SU-DHL-6 (cell line): ENCODE measurements around the gene RUBCN.
"Not testable (repeated sequence)": the region's sequence is repeated elsewhere in the genome, so short reads cannot be mapped to it uniquely, and the experiment has no call there.

Experiments
- H2AFZ ChIP-seq: fragments of 200-600 bp; sonication (generic); 2 replicates; pipeline ENCODE4 v1.6.1; 2014; ENCODE audit warnings: low read depth, mild to moderate bottlenecking, moderate library complexity, mixed read lengths, antibody characterized with exemption, low read length; ENCODE audit not compliant: severe bottlenecking
- H3F3A ChIP-seq: fragments of 200-600 bp; shearing (Covaris generic); 2 replicates; pipeline ENCODE4 v1.6.0; 2016; ENCODE audit warnings: antibody characterized with exemption, mild to moderate bottlenecking; ENCODE audit not compliant: insufficient read depth
- H3K27ac ChIP-seq: fragments of 200-600 bp; sonication (generic); 2 replicates; pipeline ENCODE4 v1.5.1; 2016; ENCODE audit warnings: low read depth, mild to moderate bottlenecking, low read length, moderate library complexity, mixed read lengths
- H3K27me3 ChIP-seq: fragments of 200-600 bp; sonication (generic), shearing (Covaris generic); 2 replicates; pipeline ENCODE4 v1.6.0; 2014; ENCODE audit warnings: mild to moderate bottlenecking, low read length
- H3K36me3 ChIP-seq: fragments of 200-600 bp; sonication (generic); 2 replicates; pipeline ENCODE4 v1.6.1; 2014; ENCODE audit warnings: mild to moderate bottlenecking, low read length, mixed read lengths
- H3K4me2 ChIP-seq: fragments of 300-600, 200-600 bp; shearing (Covaris generic), sonication (generic); 2 replicates; pipeline ENCODE4 v1.6.0; 2014; ENCODE audit warnings: low read length, low read depth, mild to moderate bottlenecking; ENCODE audit not compliant: poor library complexity, severe bottlenecking
- H3K4me3 ChIP-seq: fragments of 200-600 bp; sonication (generic); 2 replicates; pipeline ENCODE4 v1.5.1; 2014; ENCODE audit warnings: antibody characterized with exemption, low read length, mild to moderate bottlenecking, mixed read lengths; ENCODE audit not compliant: insufficient read depth, poor library complexity, severe bottlenecking
- H3K79me2 ChIP-seq: fragments of 200-600 bp; sonication (generic); 2 replicates; pipeline ENCODE4 v1.6.1; 2014; ENCODE audit warnings: mild to moderate bottlenecking, low read length, moderate library complexity; ENCODE audit not compliant: insufficient read depth
- H3K9ac ChIP-seq: fragments of 200-600 bp; sonication (generic); 2 replicates; pipeline ENCODE4 v1.7.0; 2014; ENCODE audit warnings: mild to moderate bottlenecking, low read length
- H3K9me2 ChIP-seq: fragments of 200-600 bp; sonication (generic); replicated peaks from 2 replicates; pipeline ENCODE4 v1.6.1; 2014; ENCODE audit warnings: low read length; ENCODE audit not compliant: insufficient read depth
- H3K9me3 ChIP-seq: fragments of 200-600 bp; sonication (generic); 2 replicates; pipeline ENCODE4 v1.6.1; 2014; ENCODE audit warnings: low read length, mixed read lengths; ENCODE audit not compliant: insufficient read depth
- H4K20me1 ChIP-seq: fragments of 200-600 bp; sonication (generic); 2 replicates; pipeline ENCODE4 v1.6.1; 2014; ENCODE audit warnings: low read depth, mild to moderate bottlenecking, antibody characterized with exemption, low read length, moderate library complexity, mixed read lengths
- CTCF ChIP-seq: fragments of 200-600 bp; sonication (generic); IDR thresholded peaks from one replicate; pipeline ENCODE4 v1.5.1; 2017; ENCODE audit warnings: antibody characterized with exemption, mild to moderate bottlenecking, low read length, moderate library complexity; ENCODE audit not compliant: insufficient read depth, poor library complexity, severe bottlenecking
- EZH2phosphoT487 ChIP-seq: fragments of 200-600 bp; sonication (generic), shearing (Covaris generic); conservative IDR thresholded peaks from 2 replicates; pipeline ENCODE4 v1.6.1; 2018; ENCODE audit warnings: mild to moderate bottlenecking, antibody characterized with exemption, low read length, moderate library complexity, mixed read lengths

The RUBCN gene

GRCh38 chr3:197728487-197728886 is 8.2 kb downstream of the RUBCN start:
- Histone ChIP-seq H3K27me3 (no peaks in the 10 kb centered on the region), H3K79me2 (peaks cover 50% of the 10 kb centered on the region), H3K36me3 (no peaks in the 10 kb centered on the region; the same call in 1 of the 2 replicates), H3K4me3 (no peak overlapping the region), H4K20me1 (no peaks in the 10 kb centered on the region), H3K27ac (no peak overlapping the region), H3K9ac (no peak overlapping the region), H3K9me3 (no peaks in the 10 kb centered on the region), H3F3A (no peaks in the 10 kb centered on the region), H3K4me2 (no peak overlapping the region), H2AFZ (no peak overlapping the region), H3K9me2 (no peaks in the 10 kb centered on the region)
- no peak for TF ChIP-seq EZH2phosphoT487
- TF ChIP-seq CTCF, result no peak

- H4K20me1 ChIP-seq, H2AFZ ChIP-seq, H3K9me3 ChIP-seq, H3F3A ChIP-seq, H3K9ac ChIP-seq, H3K4me2 ChIP-seq, H3K27ac ChIP-seq, H3K27me3 ChIP-seq, H3K9me2 ChIP-seq, H3K4me3 ChIP-seq, H3K36me3 ChIP-seq: not testable (repeated sequence)
- peaks cover 48% of the 10 kb centered on the region for H3K79me2 ChIP-seq
These were observed 8.8 kb downstream of the RUBCN start for GRCh38 chr3:197727878-197728277.

DNA sequence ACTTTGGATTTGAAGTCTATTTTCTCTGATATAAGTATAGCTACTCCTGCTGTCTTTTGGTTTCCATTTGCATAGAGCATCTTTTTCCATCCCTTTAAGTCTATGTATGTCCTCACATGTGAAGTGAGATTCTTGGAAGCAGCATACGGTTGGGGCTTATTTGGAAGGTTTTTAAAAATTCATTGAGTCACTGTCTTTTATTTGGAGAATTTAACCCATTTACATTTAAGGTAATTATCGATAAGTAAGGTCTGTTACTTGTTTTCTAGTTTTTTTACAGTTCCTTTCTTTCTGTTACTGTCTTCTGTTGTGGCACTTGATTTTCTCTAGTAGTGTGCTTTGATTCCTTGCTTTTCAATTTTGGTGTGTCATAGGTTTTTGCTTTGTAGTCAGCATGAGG is 14.0 kb downstream of the RUBCN start:
- Histone ChIP-seq H3K79me2 (peaks cover 43% of the 10 kb centered on the region), H3F3A (no peaks in the 10 kb centered on the region), H2AFZ (no peak overlapping the region), H3K27ac (no peak overlapping the region), H4K20me1 (no peaks in the 10 kb centered on the region; the same call in 1 of the 2 replicates), H3K4me2 (no peak overlapping the region), H3K9ac (no peak overlapping the region), H3K9me3 (peaks cover 6% of the 10 kb centered on the region; the same call in 1 of the 2 replicates), H3K36me3 (peaks cover 10% of the 10 kb centered on the region), H3K4me3 (no peak overlapping the region), H3K9me2 (no peaks in the 10 kb centered on the region), H3K27me3 (no peaks in the 10 kb centered on the region)
- TF ChIP-seq EZH2phosphoT487 (no peak), CTCF (no peak)

- Histone ChIP-seq H2AFZ (no peak overlapping the region), H3K36me3 (peaks cover 10% of the 10 kb centered on the region), H3K4me3 (no peak overlapping the region), H3K9me2 (no peaks in the 10 kb centered on the region), H3F3A (no peaks in the 10 kb centered on the region), H3K79me2 (peaks cover 40% of the 10 kb centered on the region), H3K27me3 (no peaks in the 10 kb centered on the region), H3K9me3 (peaks cover 6% of the 10 kb centered on the region; the same call in 1 of the 2 replicates), H3K9ac (no peak overlapping the region), H3K27ac (no peak overlapping the region), H4K20me1 (no peaks in the 10 kb centered on the region; the same call in 1 of the 2 replicates), H3K4me2 (no peak overlapping the region)
- no peak for TF ChIP-seq CTCF
- TF ChIP-seq EZH2phosphoT487, result no peak
These were observed 16.0 kb downstream of the RUBCN start for GRCh38 chr3:197720694-197721093.
